HG03520 (cell line): ENCODE data around the gene COG3.

Experiments
- ATAC-seq: cut with Tn5 transposase; IDR thresholded peaks from one replicate; pipeline ENCODE4 v1.9.1; 2021; ENCODE audit warnings: mild to moderate bottlenecking, moderate library complexity; ENCODE audit not compliant: unreplicated experiment

The COG3 gene

DNA sequence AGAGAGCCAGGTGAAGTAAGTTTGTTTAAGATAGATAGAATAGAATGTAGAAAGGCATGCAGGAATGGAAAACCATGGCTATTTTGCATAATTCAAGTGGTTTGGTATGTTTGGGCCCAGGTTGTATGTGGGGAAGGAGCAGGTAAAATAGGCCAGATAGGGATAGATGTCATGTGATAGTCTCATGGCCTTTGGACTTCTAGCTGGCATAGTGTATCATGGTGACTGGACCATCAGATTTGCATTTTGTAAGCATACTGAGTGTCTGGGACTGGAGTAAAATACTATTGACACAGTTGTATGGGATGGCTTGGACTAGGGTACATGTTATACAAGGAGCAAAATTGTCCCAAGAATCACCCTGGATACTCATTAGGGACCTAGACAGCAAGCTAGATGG, 38.9 kb downstream of the COG3 start:
- ATAC-seq, result no peak

DNA sequence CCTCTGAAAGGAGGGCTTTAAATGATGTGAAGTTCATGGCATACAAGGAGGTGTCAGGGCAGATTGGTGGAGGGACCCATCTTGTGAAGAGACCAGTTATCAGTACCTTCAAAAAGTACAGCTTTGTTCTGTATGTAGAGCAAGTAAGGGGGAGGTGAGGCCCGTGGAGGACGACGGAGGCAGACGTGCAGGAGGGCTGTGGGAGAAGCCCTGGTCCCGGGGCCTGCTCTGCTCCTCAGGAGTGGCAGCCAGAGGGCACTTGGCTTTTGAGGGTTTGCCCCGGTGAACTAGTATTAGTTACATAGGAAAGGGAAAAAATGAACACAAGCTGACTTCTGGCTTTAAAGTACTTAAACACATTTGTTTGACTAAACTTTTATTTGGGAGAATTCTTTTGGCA, 42.1 kb downstream of the COG3 start:
- ATAC-seq, result no peak

DNA sequence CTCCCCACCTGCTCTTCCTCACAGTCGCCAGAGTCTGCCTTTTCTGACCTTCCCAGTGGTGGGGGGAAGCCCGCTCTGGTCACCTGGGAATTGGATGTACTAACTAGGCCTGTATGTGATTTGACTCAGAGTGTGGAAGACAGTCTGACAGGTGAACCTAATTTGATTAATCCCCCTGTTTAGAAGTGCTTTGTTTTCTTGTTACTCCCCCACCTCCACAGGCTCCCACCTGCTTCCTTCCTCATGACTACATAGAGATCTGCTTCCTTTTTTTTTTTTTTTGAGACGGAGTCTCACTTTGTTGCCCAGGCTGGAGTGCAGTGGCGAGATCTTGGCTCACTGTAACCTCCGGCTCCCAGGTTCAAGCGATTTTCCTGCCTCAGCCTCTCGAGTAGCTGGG, 44.0 kb downstream of the COG3 start:
- no peak for ATAC-seq

DNA sequence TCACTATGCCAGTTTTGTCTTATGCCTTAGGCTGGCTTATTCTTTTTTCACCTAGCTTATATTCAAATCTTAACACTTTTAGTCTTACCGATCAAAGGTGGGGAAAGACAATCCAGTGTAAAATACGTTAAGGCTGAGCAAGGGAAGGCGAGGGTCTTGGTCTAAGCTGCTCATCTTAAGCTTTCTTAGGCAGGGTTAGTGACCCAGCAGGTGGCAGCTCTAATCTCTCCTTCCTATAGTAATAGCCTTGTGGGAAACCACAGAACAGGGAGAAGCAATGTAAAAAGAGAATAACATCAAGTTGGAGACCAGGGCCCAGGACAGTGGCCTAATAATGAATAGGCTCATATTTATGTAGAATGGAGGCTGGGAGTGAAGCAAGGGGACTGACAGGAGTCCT, 45.9 kb downstream of the COG3 start:
- ATAC-seq, result no peak

DNA sequence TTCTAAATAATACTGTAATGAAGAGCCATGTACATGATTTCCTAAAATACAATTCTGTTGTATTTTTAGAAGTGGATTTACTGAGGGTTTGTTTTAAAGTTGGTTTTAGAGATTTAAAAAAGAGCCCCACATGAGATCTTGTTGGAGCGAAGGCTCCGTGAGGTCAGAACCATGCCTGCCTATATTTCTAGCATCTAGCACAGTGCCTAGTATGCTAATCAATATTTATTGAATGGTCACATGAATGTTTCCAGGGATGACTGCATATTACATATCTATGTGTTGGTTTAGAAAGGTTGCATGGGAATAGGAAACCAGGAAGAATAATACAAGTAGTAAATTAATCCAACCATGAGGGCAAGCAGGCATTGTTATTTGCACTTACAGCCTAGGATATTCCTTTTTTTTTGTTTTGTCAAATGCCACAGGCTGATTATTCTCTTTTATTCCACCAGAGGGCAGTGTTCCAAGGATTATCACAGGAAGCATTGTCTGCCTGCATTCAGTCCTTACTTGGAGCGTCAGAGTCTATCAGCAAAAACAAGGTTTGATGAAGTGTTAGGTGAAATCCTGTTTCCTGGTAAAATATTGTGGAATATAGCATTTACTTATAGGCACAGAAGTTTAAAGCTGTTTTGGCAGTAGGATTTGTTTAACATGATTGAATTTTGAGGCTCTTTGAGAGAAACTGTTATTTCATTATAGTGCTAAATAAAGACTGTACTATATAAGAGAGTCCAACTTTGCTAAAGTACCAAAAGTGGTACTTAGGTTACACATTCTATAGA, 46.8 kb downstream of the COG3 start:
- ATAC-seq, result no peak

DNA sequence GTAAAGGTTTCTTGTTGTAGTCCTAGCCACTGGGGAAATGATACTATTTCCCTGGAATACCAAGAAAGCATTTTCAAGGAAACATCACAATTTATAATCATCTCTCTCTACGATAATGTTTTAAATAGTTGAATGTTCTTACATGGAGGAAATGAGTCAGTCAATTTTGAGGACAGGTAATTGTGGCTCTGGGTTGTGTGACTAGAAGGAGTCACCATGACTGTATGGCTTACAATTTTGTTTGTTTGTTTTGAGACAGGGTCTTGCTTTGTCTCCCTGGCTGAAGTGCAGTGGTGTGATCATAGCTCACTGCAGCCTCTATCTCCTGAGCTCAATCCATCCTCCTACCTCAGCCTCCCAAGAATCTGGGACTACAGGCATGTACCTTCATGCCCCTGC, 47.4 kb downstream of the COG3 start:
- no peak for ATAC-seq

DNA sequence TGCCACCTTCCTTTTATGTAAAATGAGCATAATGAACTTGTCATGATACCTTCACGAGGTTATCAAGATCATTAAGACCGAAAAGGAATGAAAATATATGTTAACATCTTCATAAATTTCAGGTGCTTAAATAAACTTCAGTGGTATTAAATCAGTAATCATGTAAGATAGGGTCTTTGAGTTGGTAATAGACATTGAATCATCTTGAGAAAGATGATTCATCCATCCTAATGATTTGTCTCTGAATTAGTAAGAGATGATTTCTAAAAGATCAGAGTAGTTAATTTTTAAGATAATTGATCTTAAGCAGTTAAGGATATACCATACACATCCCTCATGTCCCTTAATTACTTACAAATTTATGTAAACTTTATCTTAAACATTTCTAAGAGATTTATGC, 52.0 kb downstream of the COG3 start:
- no peak for ATAC-seq

DNA sequence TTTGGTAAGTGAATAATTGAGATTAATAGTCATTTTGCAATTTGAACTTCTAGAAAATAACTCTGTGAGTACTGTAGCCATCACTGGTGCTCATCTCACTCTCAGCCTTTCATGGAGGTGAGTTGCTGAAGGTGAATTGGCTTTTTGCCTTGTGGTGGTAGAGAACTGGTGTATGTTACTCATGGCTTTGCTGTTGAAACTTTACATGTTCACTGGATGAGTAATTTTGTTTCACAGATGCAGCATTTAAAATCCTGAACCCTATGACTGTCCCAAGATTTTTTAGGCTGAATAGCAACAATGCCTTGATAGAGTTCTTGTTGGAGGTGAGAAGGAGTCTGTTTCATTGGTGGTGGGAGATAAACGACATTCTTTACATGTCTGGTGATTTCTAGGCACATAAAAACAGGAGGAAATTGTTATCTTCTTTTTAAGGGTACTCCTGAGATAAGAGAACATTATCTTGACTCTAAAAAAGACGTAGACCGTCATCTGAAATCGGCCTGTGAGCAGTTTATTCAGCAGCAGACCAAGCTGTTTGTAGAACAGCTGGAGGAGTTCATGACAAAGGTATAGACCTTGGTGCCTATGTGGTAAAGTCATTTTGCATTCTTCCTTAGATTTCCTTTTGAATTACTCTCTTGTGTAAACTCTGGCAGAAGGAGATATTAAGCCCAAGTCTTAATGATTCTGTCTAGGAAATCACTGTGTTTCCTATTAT, 53.9 kb downstream of the COG3 start:
- ATAC-seq, result no peak

DNA sequence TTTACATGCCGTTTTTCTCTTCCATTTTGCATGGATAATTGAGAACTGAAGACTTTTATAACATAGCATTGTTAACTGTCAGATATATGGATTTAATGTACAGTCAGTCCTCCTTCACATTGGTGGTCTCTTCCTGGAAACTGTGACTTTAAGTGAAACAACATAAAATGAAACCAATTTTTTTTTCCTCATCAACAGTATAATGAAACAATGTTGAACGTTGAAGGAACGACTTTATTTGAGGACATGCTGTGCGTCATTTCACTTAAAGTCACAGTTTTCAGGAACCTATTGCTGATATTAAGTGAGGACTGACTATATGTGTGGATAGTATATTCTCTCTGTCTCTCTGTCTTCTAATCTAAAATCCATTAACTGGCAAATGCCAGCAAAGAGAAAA, 54.8 kb downstream of the COG3 start:
- no peak for ATAC-seq

DNA sequence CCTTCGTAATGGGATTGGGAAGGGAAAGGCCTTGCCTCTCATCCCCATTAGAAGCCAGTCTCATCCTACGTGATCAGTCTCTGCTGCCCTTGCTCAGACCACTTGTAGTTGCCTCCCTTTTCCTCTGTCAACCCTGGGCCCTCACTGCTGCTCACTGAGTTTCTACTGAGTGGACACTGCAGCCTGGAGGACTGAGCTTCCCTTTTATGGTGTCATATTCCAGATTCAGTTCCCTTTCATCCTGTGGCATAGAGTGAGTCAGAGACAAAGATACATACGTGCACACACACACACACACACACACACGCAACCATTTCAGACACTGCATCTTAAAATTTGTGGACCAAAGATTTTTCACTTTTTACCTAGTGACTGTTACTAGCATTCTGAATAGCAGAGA, 56.6 kb downstream of the COG3 start:
- ATAC-seq, result no peak

DNA sequence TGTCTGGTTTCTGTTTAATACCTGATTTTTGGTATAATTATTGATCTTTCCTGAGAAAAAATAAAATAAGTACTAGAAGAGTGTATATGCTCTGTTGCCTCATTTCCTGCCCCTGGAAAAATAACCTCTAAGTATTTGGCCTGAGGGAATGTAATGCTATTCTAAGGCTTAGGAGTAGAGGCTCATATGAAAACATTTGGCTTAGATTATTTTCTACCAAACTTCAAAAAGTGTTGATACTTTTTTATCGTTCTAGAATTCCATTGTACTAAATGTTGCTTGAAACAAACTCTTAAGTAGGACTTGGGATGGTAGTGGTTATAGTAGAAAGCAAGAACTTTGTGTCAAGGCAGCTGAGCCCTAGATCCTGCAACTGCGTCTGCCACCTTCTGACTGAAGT, 57.8 kb downstream of the COG3 start:
- ATAC-seq, result no peak

DNA sequence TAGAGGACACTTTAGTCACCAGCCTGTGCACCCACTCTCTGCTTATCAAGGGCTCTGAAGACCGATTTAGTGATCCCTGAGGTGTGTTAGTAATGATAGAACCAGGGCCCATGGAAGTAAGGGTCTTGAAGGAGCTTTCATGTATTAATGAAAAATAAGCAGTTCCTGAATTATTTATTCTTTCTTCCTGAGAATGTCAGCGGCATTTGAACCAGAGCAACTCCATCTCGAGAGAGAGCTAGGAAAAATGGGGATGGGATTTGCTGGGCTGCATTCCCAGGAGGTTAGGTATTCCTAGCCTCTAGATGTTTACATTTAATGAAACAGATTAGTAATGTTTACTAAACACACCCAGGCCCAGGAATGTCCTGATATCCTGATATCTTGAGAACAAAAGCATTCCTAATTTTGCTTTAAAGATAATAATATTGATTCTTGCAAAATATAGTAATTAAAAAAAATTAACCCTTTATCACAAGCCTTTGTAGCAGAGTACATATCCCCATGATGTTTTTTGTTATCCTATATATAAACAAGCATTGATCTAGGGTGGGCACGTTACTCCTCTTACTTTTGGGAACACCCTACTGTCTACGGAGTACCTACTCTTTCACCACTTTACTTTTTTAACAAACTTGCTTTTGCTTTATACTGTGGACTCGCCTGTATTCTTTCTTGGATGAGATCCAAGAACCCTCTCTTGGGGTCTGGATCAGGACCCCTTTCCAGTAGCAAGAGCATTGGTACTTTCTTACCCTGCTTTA, 63.1 kb downstream of the COG3 start:
- no peak for ATAC-seq

DNA sequence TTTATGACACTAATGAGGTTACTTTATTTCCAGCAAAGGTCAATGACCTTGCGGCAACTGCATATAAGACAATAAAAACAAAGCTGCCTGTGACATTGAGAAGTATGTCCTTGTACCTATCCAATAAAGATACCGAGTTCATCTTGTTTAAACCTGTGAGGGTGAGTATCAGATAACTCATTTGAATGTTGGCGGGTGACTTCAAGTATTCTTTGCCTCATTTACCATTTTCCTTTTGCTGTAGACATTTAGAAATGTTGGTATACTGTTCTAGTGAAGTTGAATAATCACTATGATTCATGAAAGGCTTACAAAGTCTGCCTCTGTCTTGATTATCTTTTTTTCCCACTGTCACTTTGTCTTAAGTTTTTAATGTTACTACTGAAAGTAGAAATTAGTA, 65.0 kb downstream of the COG3 start:
- no peak for ATAC-seq

DNA sequence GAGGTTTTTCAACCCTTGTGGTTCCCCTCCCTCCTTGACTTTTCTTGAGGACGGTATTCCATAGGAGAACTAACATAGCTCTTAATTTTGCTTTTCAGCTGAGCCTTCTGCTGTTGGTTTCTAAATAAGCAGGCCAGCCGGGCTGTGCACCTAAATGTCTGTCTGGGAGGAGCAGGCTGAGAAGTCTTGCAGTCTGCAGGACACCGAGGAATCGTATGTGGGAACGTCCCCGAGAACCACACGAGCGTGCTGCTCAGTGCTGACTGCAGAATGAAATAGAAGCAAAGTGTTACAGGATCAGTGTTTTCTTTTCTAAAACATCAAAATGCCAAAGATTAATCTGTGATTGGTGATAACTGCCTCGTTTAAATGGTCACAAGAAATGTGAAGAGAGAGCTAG, 69.9 kb downstream of the COG3 start:
- ATAC-seq, result no peak

DNA sequence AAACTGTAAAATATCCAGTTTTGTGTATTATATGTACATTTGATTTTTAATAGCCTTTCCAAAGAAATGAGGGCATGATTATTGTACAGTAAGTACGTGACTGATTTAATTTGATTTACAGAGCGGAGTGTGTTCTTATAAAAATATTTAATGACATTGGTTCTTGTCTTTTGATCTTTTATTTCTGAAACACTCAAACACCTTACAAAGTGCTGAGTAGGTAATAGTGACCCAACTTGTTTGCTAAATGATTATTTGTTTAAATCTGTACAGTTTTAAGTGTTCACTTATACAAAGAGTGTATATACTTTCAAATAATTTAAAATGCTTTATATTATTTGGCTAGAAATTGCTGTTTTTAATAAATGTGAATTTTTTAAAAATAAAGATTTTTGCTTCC, 71.5 kb downstream of the COG3 start:
- no peak for ATAC-seq

DNA sequence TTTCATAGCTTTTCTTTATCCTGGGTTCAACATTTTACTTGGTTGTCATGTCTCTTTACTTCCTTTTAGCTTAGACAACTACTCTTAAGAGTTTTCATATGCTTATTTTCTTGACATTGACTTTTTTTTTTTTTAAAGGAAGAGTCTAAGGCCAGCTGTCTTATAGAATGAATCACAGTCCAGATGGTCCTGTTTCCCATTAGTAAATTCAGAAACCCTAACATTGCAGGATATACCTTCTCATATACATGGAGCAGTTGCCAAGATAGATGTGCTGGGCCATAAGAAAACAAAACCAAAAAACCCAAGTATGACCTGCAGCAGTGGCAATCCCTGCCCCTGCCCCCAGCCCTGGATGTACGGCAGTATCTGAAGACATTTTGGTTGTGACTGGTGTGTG, 72.8 kb downstream of the COG3 start:
- ATAC-seq, result no peak

DNA sequence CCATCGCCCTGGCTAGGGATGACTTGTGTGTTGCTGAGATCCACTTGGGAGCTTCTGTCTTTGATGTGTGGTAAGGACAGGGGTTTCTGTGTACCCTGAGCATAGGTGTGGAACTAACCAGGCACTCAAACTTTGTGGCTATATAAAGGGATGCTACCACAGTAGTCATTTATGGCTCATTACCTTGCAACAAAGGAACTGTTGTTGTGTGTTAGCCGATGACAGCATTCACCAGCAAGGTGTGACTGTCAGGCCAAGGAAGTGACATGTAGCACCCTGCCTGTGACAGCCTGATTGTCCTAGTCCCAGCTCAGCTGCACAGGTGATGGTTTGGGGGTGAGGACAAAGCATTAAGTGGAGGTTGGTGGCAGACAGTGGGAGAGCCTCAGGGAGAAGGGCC, 73.6 kb downstream of the COG3 start:
- ATAC-seq, result no peak

DNA sequence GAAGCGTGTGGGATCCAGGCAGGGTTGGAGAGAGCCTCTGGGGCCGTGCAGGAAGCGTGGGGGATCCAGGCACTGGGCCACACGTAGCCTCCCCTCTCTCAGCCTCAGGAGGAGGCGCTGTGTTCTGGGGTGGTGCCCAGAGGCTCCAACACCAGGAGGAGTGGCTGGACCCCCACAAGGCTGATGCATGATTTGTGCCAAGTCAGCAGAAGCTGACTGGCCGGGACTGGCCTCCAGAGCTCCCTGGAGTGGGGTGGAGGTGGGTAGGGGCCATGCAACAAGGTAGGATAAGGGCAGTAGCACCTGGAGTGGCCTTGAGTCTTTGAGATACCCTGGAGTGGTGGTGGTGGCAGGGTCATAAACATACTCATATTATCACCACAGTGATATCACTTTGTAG, 75.5 kb downstream of the COG3 start:
- ATAC-seq, result no peak

DNA sequence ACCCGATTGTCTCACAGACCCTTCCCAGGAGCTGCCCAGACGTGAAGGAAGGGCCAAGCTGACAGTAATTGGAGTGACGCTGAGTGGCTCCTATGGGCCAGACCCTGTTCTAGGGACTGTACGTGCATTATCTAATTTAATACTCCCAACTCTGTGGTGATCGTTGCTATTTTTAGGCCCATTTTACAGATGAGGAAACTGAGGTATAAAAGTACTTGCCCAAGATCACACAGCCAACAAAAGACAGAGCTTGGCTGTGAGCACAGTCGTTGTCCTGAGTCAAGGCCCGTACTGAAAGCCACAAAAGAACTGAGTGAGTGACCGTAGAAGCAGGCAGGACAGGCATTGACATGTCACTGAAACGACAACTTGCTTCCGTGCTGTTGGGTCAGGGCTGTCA, 76.1 kb downstream of the COG3 start:
- ATAC-seq, result no peak

DNA sequence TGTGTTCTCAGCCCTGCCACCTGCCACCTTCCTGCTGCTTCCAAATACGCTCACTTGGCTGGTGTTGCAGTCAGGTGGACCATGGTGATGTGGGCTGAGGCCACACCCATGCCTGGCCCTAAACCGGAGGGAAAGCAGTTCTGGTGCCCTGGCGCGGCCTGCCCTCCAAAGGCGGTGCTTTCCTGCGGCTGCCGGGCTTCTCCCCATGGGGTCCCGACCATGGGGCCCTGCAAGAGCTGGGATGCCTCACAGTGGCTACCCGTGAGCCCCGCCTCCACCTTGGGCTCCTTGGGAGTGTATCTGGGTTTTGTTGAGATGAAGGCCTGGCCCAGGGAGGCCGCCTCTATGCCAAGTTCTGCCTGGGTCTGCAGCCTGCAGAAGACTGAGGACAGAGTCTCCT, 77.1 kb downstream of the COG3 start:
- ATAC-seq, result no peak

DNA sequence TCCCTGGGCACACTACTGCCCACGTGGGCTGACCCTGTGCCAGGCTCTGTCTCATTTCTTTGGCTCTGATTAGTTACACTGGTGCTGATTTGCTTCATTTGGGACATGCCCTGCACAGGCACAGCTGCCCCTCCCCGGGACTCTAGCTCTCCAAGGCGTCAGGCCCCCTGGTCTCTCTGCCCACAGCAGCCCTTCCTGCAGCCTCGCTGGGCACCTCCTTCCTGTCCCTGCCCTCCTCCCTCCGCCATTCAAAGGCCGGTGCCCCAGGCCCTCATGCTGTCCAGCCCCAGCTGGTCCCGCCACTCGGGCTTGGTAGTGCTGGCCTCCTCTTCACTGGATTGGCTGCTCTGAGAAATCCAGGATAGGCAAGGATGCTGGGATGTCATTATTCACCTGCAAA, 77.7 kb downstream of the COG3 start:
- no peak for ATAC-seq

DNA sequence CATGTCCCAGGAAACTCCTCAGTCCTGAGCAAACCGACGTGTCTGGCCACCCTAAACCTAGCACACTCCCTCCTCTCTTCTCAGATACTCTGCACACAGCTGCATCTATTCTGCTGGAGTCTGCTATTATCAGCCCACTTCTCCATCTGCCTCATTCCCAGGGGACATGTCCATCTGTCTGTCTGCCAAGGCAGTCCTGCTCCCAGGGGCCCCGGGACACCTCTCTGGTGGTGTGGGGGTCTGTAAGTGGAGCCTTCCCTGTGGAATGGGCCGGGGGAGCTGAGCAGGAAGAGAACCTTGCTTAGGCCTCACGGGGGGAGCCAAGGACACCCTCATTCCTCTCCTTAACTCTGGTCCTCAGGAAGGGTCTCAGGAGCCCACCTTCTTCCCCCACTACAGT, 78.1 kb downstream of the COG3 start:
- ATAC-seq, result no peak
